Thyroid gland (tissue), 4 donors: ENCODE data around the gene MYL11. TPM values are rescaled to one million over a fixed set of nuclear protein-coding genes. Genes with fewer than 3 reads are reported as not detected.
A peak's percentile ranks its signal among the peaks of the same experiment; 100 is the strongest.

Source experiments
- DNase-seq, 2 donors: peaks; one replicate each; pipeline ENCODE4 v3.0.0-alpha.2; 2019
- H3K27ac ChIP-seq, 3 donors: fragments of 200-600 bp; sonication (generic); 1 replicate in 2 of 3; 2 replicates in 1 of 3; pipeline ENCODE4 v1.5.1; 2016 to 2019; ENCODE audit warnings: mild to moderate bottlenecking in 1 of 3, moderate library complexity in 1 of 3
- H3K27me3 ChIP-seq: fragments of 200-600 bp; sonication (generic); one replicate; pipeline ENCODE4 v1.5.1; 2019
- H3K36me3 ChIP-seq, 2 donors: fragments of 200-600 bp; sonication (generic); one replicate each; pipeline ENCODE4 v1.5.1; 2016 to 2019
- H3K4me1 ChIP-seq, 2 donors: fragments of 200-600 bp; sonication (generic); one replicate each; pipeline ENCODE4 v1.5.1; 2017 to 2019
- H3K4me3 ChIP-seq, 3 donors: fragments of 200-600 bp; sonication (generic); replicated peaks in 1 of 3; 1 replicate in 2 of 3; 2 replicates in 1 of 3; pipeline ENCODE4 v1.5.1; 2016; ENCODE audit warnings: mild to moderate bottlenecking in 1 of 3
- H3K9me3 ChIP-seq: fragments of 200-600 bp; sonication (generic); one replicate; pipeline ENCODE4 v1.5.1; 2017
- CTCF ChIP-seq, 6 experiments: fragments of 200-600 bp in 3 of 6; fragments of 450-650 bp in 3 of 6; sonication (generic) in 3 of 6; IDR thresholded peaks; one replicate each; pipeline ENCODE4 v1.5.1; 2016 to 2019; ENCODE audit warnings: antibody characterized with exemption in 6 of 6, mild to moderate bottlenecking in 2 of 6, inconsistent platforms in 1 of 6, moderate library complexity in 1 of 6
- POLR2A ChIP-seq, 2 donors: fragments of 450-650 bp; IDR thresholded peaks; one replicate each; pipeline ENCODE4 v1.6.1; 2017; ENCODE audit warnings: antibody characterized with exemption in 2 of 2, mild to moderate bottlenecking in 2 of 2, moderate library complexity in 1 of 2
- WGBS, 2 donors: methylation state at CpG; one replicate each; pipeline ENCODE4 v1.1.5; 2017; 5-methylcytosine and 5-hydroxymethylcytosine counted together
- intact Hi-C: fragments of 100-400 bp; cut with DNase I; formaldehyde crosslinking; loops from one replicate; pipeline ENCODE4 v1.15.1; 2023
- total RNA-seq, 4 donors: library from RNA; depleted of rRNA; stranded (reverse); fragments of >200 nt; gene quantifications; one replicate each; pipeline ENCODE4 v1.2.3, GENCODE V29; 2016

Gene MYL11
- total RNA-seq, 4 donors from 2014 or later: not detected

GRCh38 chr16:30377812-30378235, 3.2 kb downstream of the MYL11 start:
- TF ChIP-seq CTCF (IDR thresholded peaks at IDR 0.05) (no peak), POLR2A (IDR thresholded peaks at IDR 0.05) (peak; percentile 62 to 87)
- intact Hi-C loops: no loop called here
- DNase-seq: no peak
- peaks cover 12 to 15% of the 10 kb centered on the region in 2 donors for H3K4me1 ChIP-seq
- H3K27ac ChIP-seq: peak overlapping the region; percentile 99 to 100 (median 100)
- H3K27me3 ChIP-seq: no peaks in the 10 kb centered on the region
- H3K36me3 ChIP-seq: no peaks in the 10 kb centered on the region
- peak overlapping the region; percentile 9 to 99 (median 69) for H3K4me3 ChIP-seq
- H3K9me3 ChIP-seq: no peaks in the 10 kb centered on the region
- WGBS, 2 donors: 0% methylated on average over 32 to 35 of the region's 39 CpGs

GRCh38 chr16:30378236-30379157, 3.9 kb downstream of the MYL11 start:
- WGBS, 2 donors: 2% methylated on average over 33 to 36 of the region's 67 CpGs
- H3K4me3 ChIP-seq: peak overlapping the region; percentile 56 to 86 (median 69)
- H3K36me3 ChIP-seq: no peaks in the 10 kb centered on the region
- H3K27ac ChIP-seq: peak overlapping the region; percentile 99 to 100 (median 100)
- H3K27me3 ChIP-seq: no peaks in the 10 kb centered on the region
- TF ChIP-seq CTCF (IDR thresholded peaks at IDR 0.05): peak in 2 of 6 experiments; percentile 9 to 15
- TF ChIP-seq POLR2A (IDR thresholded peaks at IDR 0.05): peak; percentile 53 to 84
- DNase-seq: peak; percentile 99 to 100
- intact Hi-C loops: no loop called here
- no peaks in the 10 kb centered on the region for H3K9me3 ChIP-seq
- H3K4me1 ChIP-seq: peaks cover 12 to 15% of the 10 kb centered on the region in 2 donors

GRCh38 chr16:30379158-30379783, 4.7 kb downstream of the MYL11 start:
- DNase-seq: no peak
- intact Hi-C loops: no loop called here
- H3K4me1 ChIP-seq: peaks cover 12 to 15% of the 10 kb centered on the region in 2 donors

GRCh38 chr16:30380072-30380802, 5.6 kb downstream of the MYL11 start:
- H3K36me3 ChIP-seq: no peaks in the 10 kb centered on the region
- H3K9me3 ChIP-seq: no peaks in the 10 kb centered on the region
- no peak overlapping the region for H3K4me3 ChIP-seq
- H3K27ac ChIP-seq: no peak overlapping the region
- TF ChIP-seq CTCF (IDR thresholded peaks at IDR 0.05) (no peak), POLR2A (IDR thresholded peaks at IDR 0.05) (no peak)
- WGBS, 2 donors: 90 to 91% methylated on average over 4 of the region's 4 CpGs
- intact Hi-C loops: no loop called here
- no peaks in the 10 kb centered on the region for H3K27me3 ChIP-seq
- H3K4me1 ChIP-seq: peaks cover 12 to 15% of the 10 kb centered on the region in 2 donors
- no peak for DNase-seq

More at GRCh38 chr16:30379158-30379783, 4.7 kb downstream of the MYL11 start:
- no peak for TF ChIP-seq POLR2A (IDR thresholded peaks at IDR 0.05)
- TF ChIP-seq CTCF (IDR thresholded peaks at IDR 0.05): peak in 1 of 6 experiments; percentile 6
- H3K4me3 ChIP-seq: peak overlapping the region in 2 of 3 donors; percentile 16 to 69
- no peaks in the 10 kb centered on the region for H3K27me3 ChIP-seq
- no peaks in the 10 kb centered on the region for H3K9me3 ChIP-seq
- H3K36me3 ChIP-seq: no peaks in the 10 kb centered on the region
- peak overlapping the region; percentile 99 to 100 (median 100) for H3K27ac ChIP-seq
- WGBS, 2 donors: 27 to 53% methylated on average over 14 to 23 of the region's 27 CpGs
